ENCODE measurements around the gene PNMA5.
A peak's percentile ranks its signal among the peaks of the same experiment; 100 is the strongest.

Gene PNMA5

DNA sequence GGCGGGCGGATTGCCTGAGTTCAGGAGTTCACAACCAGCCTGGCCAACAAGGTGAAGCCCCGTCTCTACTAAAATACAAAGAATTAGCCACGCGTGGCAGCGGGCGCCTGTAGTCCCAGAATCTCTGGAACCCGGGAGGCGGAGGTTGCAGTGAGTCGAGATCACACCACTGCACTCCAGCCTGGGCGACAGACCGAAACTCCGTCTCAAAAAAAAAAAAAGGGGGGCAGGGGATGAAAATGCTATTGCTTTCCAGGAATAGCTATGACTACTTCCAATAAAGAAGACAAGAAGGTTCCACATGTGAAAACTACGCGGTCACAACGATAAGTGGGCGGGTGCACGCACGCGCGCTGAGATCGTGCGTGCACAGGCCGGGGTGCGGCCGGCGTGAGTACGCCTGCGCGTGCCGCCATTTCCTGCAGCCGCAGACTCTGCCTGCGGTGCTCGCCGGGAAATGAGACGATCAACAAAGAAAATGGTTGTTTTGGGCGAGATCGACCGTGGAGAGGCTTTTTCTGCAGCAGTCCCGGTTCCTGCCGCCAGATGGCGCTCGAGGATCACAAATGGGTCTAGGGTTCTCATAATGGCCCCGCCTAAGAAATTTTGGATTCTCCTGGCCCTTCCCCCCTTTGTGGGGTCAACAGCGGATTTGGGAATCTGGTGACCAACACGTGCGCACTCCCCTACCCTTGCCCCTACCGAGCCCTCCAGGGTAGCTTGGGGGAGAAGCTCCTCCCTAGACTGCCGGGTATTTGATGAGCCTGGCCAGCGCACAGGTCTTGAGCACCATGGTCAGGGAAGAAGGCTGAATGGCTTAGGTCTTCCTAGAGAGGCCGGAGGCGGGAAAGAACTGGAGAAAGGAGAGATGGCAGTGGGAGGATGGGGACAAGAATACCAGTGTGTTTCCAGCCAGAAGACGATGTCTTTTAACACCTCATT lies 35.1 kb downstream of the PNMA5 start:
- peak; percentile 14 to 93 (median 76) for DNase-seq

DNA sequence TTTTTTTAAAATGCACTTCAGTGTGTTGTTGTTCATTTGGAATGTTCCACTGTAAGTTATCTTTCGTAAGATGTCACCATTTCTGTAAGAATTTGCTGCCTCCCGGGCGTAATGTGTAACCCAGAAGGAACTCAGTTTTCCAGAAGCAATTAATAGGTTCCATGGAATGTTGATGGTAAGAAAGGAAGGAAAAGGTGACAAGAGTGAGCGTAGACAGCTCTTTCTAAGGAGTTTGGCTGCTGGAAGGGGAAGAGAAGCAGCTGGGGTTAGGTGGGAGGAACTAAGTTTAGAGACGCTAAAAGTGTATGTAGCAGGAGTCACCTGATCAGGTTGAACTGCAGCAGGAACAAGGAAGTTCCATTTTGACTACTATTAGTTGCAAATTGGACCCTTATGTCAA lies 35.9 kb downstream of the PNMA5 start:
- peak in 2 of 51 donors; percentile 1 to 23 for DNase-seq

DNA sequence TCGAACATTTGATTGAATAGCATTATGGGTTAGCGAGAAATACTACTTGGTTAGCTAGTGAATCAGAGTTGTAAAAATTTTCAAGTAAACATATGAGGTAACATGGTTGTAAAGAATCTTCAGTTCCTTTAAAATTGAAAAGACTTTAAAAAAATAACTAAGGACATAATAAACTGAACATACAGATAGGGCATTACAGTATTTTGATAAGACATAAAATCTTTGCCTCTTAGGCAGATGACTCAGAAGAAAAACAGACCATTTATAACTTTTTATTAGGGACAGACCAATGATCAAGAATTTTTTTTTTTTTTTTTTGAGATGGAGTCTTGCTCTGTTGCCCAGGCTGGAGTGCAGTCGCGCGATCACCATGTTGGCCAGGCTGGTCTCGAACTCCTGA lies 43.1 kb downstream of the PNMA5 start:
- DNase-seq, result no peak

DNA sequence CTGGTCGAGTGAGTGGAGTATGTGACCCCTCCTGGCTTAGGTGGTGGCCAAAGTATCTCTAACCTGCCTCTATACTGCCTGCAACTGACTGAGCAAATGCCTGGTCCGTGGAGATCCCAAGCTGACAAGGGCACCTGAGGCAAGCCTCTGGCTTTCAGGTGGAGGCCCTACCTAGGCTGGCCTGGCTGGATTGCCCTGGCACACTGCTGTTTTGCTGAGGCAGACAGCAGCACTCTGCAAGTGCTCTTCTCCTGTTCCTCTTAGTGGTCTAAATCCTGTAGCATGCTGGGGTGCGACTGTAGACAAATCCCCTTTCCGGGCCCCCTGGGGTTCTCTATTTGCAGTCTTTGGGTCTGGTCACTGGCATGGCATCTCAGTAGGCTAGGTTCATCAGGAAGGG lies 44.8 kb downstream of the PNMA5 start:
- no peak for DNase-seq

DNA sequence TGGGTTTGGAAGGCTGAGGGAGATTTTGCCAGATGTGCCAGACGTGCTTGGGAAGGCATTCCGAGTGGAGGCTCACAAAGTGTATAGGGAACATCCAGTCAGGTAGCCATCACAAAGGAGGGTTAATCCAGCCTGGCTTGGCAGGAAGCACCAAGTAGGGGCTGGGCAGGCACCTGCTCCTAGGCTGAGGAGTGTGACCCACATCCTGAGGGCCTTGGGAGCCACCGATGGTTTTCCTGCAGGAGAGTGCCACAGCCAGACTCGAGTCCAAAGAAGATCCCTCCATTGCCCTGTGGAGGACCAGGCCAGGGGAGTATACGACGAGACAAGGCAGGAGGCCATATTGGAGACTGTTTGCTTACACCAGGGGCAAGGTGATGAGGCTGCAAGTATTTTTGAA lies 47.2 kb downstream of the PNMA5 start:
- DNase-seq, result no peak

DNA sequence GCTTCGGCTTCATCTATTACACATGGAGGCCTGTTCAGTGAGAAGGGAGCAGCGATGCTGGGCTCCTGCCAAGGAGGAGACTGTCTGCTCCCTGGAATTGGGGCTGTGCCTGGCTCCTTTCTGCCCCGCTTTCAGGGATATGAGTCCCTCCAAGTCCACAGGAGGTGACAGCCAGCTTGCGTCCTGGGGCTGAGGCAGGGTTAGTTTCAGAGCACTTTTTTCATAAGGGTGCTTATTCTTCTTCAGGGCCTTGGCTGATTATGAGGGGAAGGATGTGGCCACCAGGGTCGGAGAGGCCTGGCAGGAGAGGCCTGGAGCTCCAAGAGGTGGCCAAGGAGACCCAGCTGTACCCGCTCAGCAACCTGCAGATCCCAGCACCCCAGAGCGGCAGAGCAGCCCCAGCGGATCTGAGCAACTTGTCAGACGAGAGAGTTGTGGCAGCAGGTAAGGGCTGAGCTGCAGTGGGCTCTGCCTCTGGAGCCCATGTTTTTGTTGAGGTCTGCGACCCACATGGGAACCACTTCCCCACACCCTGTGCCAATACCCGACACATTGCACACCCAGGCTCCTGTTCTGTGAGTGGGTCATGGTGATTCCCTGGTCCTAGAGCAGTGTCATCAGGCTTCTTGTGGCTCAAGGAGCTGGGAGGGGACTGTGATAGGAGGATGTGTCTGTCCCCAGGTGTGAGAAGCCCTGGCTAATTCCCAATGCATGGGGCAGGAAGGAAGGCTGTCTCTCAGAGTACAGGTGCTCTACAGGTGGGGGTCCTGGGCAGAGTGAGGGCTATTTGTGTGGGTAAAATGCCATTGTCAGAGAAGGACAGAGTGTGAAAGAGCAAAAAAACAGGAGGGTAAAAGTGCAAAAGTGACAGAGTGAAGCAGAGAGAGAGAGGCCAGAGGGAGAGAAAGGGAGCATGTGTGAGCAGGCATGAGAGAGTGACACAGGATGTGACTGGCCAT lies 48.6 kb downstream of the PNMA5 start:
- no peak for DNase-seq

DNA sequence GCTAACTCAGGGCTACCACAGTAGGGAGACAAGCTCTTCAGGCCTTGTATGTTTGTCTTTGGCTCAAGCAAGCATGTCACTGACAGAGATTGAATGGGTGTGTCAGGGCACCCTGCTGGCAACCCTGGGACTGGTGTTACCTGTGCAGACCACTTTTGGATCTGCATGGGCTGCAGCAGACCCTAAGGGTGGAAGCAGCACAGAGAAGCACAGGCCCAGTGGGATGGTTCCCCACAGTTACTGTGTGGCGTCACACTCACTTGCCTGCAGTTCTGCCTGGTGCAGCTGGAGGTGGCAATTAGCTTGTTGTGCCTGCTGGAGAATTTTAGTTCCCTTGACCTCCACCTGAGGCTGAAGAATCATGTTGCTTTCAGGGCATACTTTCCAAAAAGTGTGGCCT lies 50.1 kb downstream of the PNMA5 start:
- no peak for DNase-seq

DNA sequence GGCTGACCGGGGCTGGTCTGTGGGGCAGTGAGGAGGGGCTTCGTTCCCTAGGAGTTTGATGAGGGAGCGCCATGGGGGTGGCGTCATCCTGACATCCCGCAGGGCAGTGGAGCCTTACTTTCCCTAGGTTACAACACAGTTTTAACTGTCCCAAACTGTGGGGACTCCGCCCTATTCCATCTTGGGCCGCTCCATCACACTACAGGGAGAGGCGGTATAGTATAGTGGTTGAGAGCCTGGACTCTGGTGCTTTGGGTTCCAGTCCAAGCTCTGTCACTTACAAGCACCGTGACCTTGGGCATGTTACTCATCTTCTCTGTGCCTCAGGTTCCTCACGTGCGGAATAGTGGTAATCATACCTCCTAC lies 51.9 kb downstream of the PNMA5 start:
- DNase-seq, result no peak

DNA sequence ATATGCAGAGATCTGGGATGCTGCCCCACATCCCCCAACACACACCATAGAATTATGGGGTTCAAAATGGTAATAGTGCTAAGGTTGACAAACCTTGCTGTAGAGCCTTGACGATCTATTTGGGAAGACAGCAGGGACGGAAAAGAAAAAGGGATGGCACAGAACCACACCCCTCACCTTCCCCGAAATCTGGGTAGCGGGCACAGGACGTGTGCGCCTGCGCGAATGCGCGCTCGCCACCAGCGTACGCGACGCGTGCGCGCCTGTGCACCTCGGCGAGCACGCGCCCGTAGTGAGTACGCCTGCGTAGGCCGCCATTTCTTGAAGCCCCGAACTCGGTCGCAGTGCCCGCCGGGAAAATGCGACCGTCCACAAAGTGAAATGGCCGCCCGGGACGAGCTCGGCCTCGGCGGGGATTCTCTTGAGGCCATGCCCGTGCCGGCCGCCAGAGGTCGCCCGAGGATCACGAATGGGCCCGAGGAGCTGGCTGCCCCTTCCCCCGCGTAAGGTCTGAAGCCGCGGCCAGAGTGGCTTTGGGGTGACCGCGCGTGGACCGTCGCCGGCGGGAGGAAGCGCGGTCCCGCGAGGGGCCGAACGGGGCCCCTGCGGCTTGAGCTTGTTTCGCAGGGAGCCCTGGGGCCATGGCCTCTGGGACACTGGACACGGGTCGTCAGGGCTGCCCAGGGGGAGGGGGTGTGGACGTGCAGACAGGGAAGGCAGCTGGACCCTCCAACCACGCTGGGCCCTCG lies 52.4 kb downstream of the PNMA5 start:
- DNase-seq, result peak; percentile 31 to 90 (median 76)
